DND-41 (cell line): ENCODE results near the gene EFHD2.

Experiments used
- ATAC-seq: fragments of 200-7000 bp; cut with Tn5 transposase; 3 replicates; pipeline ENCODE4 v1.9.1; 2021; ENCODE audit warnings: low read depth; ENCODE audit not compliant: insufficient read depth
- DNase-seq: peaks from one replicate; pipeline ENCODE4 v3.0.0-alpha.2; 2020
- H2AFZ ChIP-seq: 2 replicates; pipeline ENCODE4 v1.6.0; 2012; ENCODE audit warnings: low read depth, low read length
- H3K27ac ChIP-seq: 2 replicates; pipeline ENCODE4 v1.5.1; 2012; ENCODE audit warnings: low read length, inconsistent platforms
- H3K27me3 ChIP-seq: fragments of 200-600 bp; sonication (generic); 2 replicates; pipeline ENCODE4 v1.6.0; 2012; ENCODE audit warnings: low read length, mild to moderate bottlenecking, inconsistent platforms; ENCODE audit not compliant: insufficient read depth, poor library complexity
- H3K36me3 ChIP-seq: 2 replicates; pipeline ENCODE4 v1.5.1; 2012; ENCODE audit warnings: low read length, inconsistent platforms; ENCODE audit not compliant: insufficient read depth
- H3K4me1 ChIP-seq: 2 replicates; pipeline ENCODE4 v1.5.1; 2012; ENCODE audit warnings: mild to moderate bottlenecking, low read length; ENCODE audit not compliant: insufficient read depth
- H3K4me2 ChIP-seq: 2 replicates; pipeline ENCODE4 v1.6.0; 2012; ENCODE audit warnings: mild to moderate bottlenecking, moderate library complexity, low read length, inconsistent platforms; ENCODE audit not compliant: insufficient read depth
- H3K4me3 ChIP-seq, 2 experiments: fragments of 200-600 bp in 1 of 2; shearing (Covaris generic) in 1 of 2; 2 replicates each; pipeline ENCODE4 v1.5.1; 2012 to 2016; ENCODE audit warnings: inconsistent platforms in 2 of 2, low read length in 2 of 2, mild to moderate bottlenecking in 2 of 2, low read depth in 1 of 2, moderate library complexity in 1 of 2
- H3K79me2 ChIP-seq: 2 replicates; pipeline ENCODE4 v1.6.0; 2012; ENCODE audit warnings: low read length, inconsistent platforms; ENCODE audit not compliant: insufficient read depth
- H3K9ac ChIP-seq: 2 replicates; pipeline ENCODE4 v1.6.0; 2012; ENCODE audit warnings: low read depth, mild to moderate bottlenecking, inconsistent platforms, low read length, moderate library complexity
- H3K9me3 ChIP-seq: 2 replicates; pipeline ENCODE4 v1.5.1; 2012; ENCODE audit warnings: low read length, moderate library complexity, mild to moderate bottlenecking, inconsistent platforms; ENCODE audit not compliant: insufficient read depth, severe bottlenecking
- H4K20me1 ChIP-seq: 2 replicates; pipeline ENCODE4 v1.6.0; 2012; ENCODE audit warnings: low read length; ENCODE audit not compliant: insufficient read depth
- CTCF ChIP-seq: IDR thresholded peaks from 2 replicates; pipeline ENCODE4 v1.5.1; 2012; ENCODE audit warnings: borderline replicate concordance, low read length, moderate library complexity, mild to moderate bottlenecking; ENCODE audit not compliant: poor library complexity, severe bottlenecking; ENCODE audit errors: extremely low read depth
- EZH2 ChIP-seq: IDR thresholded peaks from 3 replicates; pipeline ENCODE4 v1.6.1; 2012; ENCODE audit warnings: borderline replicate concordance, low read depth, mild to moderate bottlenecking, moderate library complexity, low read length, inconsistent platforms; ENCODE audit not compliant: severe bottlenecking

The EFHD2 gene

GRCh38 chr1:15424146-15424667 is 14.5 kb downstream of the EFHD2 start:
- no peak for TF ChIP-seq CTCF
- TF ChIP-seq EZH2 = no peak
- ATAC-seq = no peak

GRCh38 chr1:15424981-15425380 is 15.3 kb downstream of the EFHD2 start:
- ATAC-seq (no peak), DNase-seq (no peak)
- H4K20me1 ChIP-seq = peaks cover 44% of the 10 kb centered on the region
- H3K79me2 ChIP-seq = 0 out of 2 replicates have a peak, but pooled peaks cover 7% of the 10 kb centered on the region
- H3K27ac ChIP-seq = no peak overlapping the region
- H3K9ac ChIP-seq = no peak overlapping the region
- peaks cover 2% of the 10 kb centered on the region for H3K9me3 ChIP-seq
- no peak overlapping the region for H3K4me2 ChIP-seq
- H2AFZ ChIP-seq = no peak overlapping the region
- H3K27me3 ChIP-seq = no peaks in the 10 kb centered on the region
- no peaks in the 10 kb centered on the region for H3K4me1 ChIP-seq
- H3K36me3 ChIP-seq = peaks cover 27% of the 10 kb centered on the region
- H3K4me3 ChIP-seq = no peak overlapping the region
- no peak for TF ChIP-seq CTCF
- TF ChIP-seq EZH2 = no peak

More at GRCh38 chr1:15424146-15424667, 14.5 kb downstream of the EFHD2 start:
- Histone ChIP-seq H3K36me3 (peaks cover 27% of the 10 kb centered on the region), H3K27ac (no peak overlapping the region), H3K4me1 (no peaks in the 10 kb centered on the region), H3K9me3 (peaks cover 2% of the 10 kb centered on the region), H4K20me1 (peaks cover 49% of the 10 kb centered on the region), H3K4me2 (no peak overlapping the region), H2AFZ (no peak overlapping the region), H3K27me3 (no peaks in the 10 kb centered on the region), H3K9ac (no peak overlapping the region), H3K4me3 (no peak overlapping the region), H3K79me2 (peaks cover 14% of the 10 kb centered on the region)
- no peak for DNase-seq

- peaks cover 2% of the 10 kb centered on the region for H3K9me3 ChIP-seq
These were observed 15.8 kb downstream of the EFHD2 start for GRCh38 chr1:15425521-15425920.

More at GRCh38 chr1:15425521-15425920, 15.8 kb downstream of the EFHD2 start:
- Histone ChIP-seq H3K9ac (no peak overlapping the region), H2AFZ (no peak overlapping the region), H3K4me2 (no peak overlapping the region), H3K27me3 (no peaks in the 10 kb centered on the region), H3K4me3 (no peak overlapping the region), H3K36me3 (peaks cover 27% of the 10 kb centered on the region), H3K4me1 (no peaks in the 10 kb centered on the region), H3K79me2 (0 out of 2 replicates have a peak, but pooled peaks cover 7% of the 10 kb centered on the region), H3K27ac (no peak overlapping the region), H4K20me1 (peaks cover 44% of the 10 kb centered on the region)
- DNase-seq (no peak), ATAC-seq (no peak)
- TF ChIP-seq EZH2 (no peak), CTCF (no peak)
